Keratinocyte (primary cell): ENCODE data around the gene CSGALNACT2. TPM values are rescaled to one million over a fixed set of nuclear protein-coding genes. Genes with fewer than 3 reads are reported as not detected.

Source experiments
- DNase-seq: peaks from one replicate; pipeline ENCODE4 v3.0.0-alpha.2; 2011; ENCODE audit warnings: low read depth, missing footprints, low spot score
- FAIRE-seq: peaks from 2 replicates; lab custom pipeline; 2011; peaks lifted over from hg19 to GRCh38; lab: Jason Lieb, UNC
- H2AFZ ChIP-seq: 2 replicates; pipeline ENCODE4 v1.6.0; 2012; ENCODE audit warnings: low read length, control low read depth, inconsistent platforms; ENCODE audit not compliant: control insufficient read depth
- H3K27ac ChIP-seq: 2 replicates; pipeline ENCODE4 v1.5.1; 2011; ENCODE audit warnings: low read length; ENCODE audit not compliant: control insufficient read depth, insufficient read depth
- H3K27me3 ChIP-seq: 3 replicates; pipeline ENCODE4 v1.6.0; 2011; ENCODE audit warnings: low read length; ENCODE audit not compliant: control insufficient read depth, insufficient read depth; ENCODE audit errors: extremely low read depth
- H3K36me3 ChIP-seq, 2 experiments: 2 replicates in 1 of 2; 3 replicates in 1 of 2; pipeline ENCODE4 v1.5.1; 2011; ENCODE audit warnings: low read length in 2 of 2, mild to moderate bottlenecking in 1 of 2; ENCODE audit not compliant: control insufficient read depth in 2 of 2, insufficient read depth in 2 of 2; ENCODE audit errors: extremely low read depth in 1 of 2
- H3K4me1 ChIP-seq: 3 replicates; pipeline ENCODE4 v1.5.1; 2011; ENCODE audit warnings: low read length; ENCODE audit not compliant: control insufficient read depth, insufficient read depth; ENCODE audit errors: extremely low read depth
- H3K4me2 ChIP-seq: 3 replicates; pipeline ENCODE4 v1.6.0; 2011; ENCODE audit warnings: low read depth, low read length; ENCODE audit not compliant: control insufficient read depth, insufficient read depth; ENCODE audit errors: extremely low read depth
- H3K4me3 ChIP-seq, 3 experiments: fragments of 200-600 bp in 1 of 3; sonication (generic) in 1 of 3; 2 replicates in 2 of 3; 3 replicates in 1 of 3; pipeline ENCODE4 v1.5.1; 2011 to 2016; ENCODE audit warnings: low read length in 3 of 3, mild to moderate bottlenecking in 3 of 3, control low read depth in 2 of 3, inconsistent platforms in 1 of 3, low read depth in 1 of 3, mixed read lengths in 1 of 3, mixed run types in 1 of 3, moderate library complexity in 1 of 3; ENCODE audit not compliant: control insufficient read depth in 2 of 3, insufficient read depth in 2 of 3; ENCODE audit errors: extremely low read depth in 1 of 3
- H3K79me2 ChIP-seq: 2 replicates; pipeline ENCODE4 v1.6.0; 2012; ENCODE audit warnings: low read length; ENCODE audit not compliant: control insufficient read depth, insufficient read depth
- H3K9ac ChIP-seq: 3 replicates; pipeline ENCODE4 v1.6.0; 2011; ENCODE audit warnings: low read length; ENCODE audit not compliant: control insufficient read depth, insufficient read depth; ENCODE audit errors: extremely low read depth
- H3K9me1 ChIP-seq: 3 replicates; pipeline ENCODE4 v1.6.0; 2011; ENCODE audit warnings: low read length; ENCODE audit not compliant: control insufficient read depth, insufficient read depth; ENCODE audit errors: extremely low read depth
- H3K9me3 ChIP-seq: 2 replicates; pipeline ENCODE4 v1.5.1; 2012; ENCODE audit warnings: low read depth, low read length; ENCODE audit not compliant: control insufficient read depth
- H4K20me1 ChIP-seq: 3 replicates; pipeline ENCODE4 v1.6.0; 2011; ENCODE audit warnings: low read length; ENCODE audit not compliant: control insufficient read depth, insufficient read depth; ENCODE audit errors: extremely low read depth
- EZH2 ChIP-seq: IDR thresholded peaks from one replicate; pipeline ENCODE4 v1.6.1; 2012; ENCODE audit warnings: inconsistent platforms, mild to moderate bottlenecking, low read length, moderate library complexity
- dilution Hi-C: fragments of 300-500 bp; cut with MboI; formaldehyde crosslinking; loops from one replicate; pipeline ENCODE4 v1.7.0; 2020; ENCODE audit warnings: low sequenced_read_pairs; ENCODE audit not compliant: extremely low pct_ligation_motif_present
- polyA plus RNA-seq, 5 experiments: library from polyadenylated mRNA; depleted of rRNA in 3 of 5; stranded (reverse) in 3 of 5; stranded (forward) in 1 of 5; unstranded in 1 of 5; fragments of >200 nt; gene quantifications; 1 replicate in 1 of 5; 2 replicates in 3 of 5; 3 replicates in 1 of 5; pipeline versions ENCODE4 v1.2.1 to v1.2.3, GENCODE V29; 2011 to 2012; ENCODE audit warnings: missing spikeins in 2 of 5, low read depth in 1 of 5, low replicate concordance in 1 of 5
- TF ChIP-seq, protein P1 (sequence below), 3 experiments: IDR thresholded peaks in 1 of 3; conservative IDR thresholded peaks in 1 of 3; optimal IDR thresholded peaks in 1 of 3; 2 replicates in 2 of 3; 3 replicates in 1 of 3; pipeline versions ENCODE3 to v1.5.1; 2011; ENCODE audit warnings: low read length in 3 of 3, mild to moderate bottlenecking in 3 of 3, moderate library complexity in 2 of 3, control low read depth in 1 of 3, inconsistent platforms in 1 of 3; ENCODE audit not compliant: insufficient read depth in 2 of 3; ENCODE audit errors: extremely low read depth in 1 of 3

CSGALNACT2 gene
- polyA plus RNA-seq, 1 donor (not counting 4 experiments of a cell fraction or from before 2014, with no cell fraction given), result 19.7 TPM

- no peak for FAIRE-seq
- dilution Hi-C loops, result no loop called here
Observed at GRCh38 chr10:43119416-43120115, 18.7 kb upstream of the CSGALNACT2 start.

GRCh38 chr10:43120116-43120928 lies 17.9 kb upstream of the CSGALNACT2 start:
- Histone ChIP-seq H3K4me2 (no peak overlapping the region), H3K27ac (no peak overlapping the region), H3K36me3 (no peaks in the 10 kb centered on the region), H3K4me3 (no peak overlapping the region), H3K79me2 (no peaks in the 10 kb centered on the region), H3K4me1 (no peaks in the 10 kb centered on the region), H3K9me1 (no peaks in the 10 kb centered on the region), H3K9ac (no peak overlapping the region), H3K9me3 (no peaks in the 10 kb centered on the region), H4K20me1 (no peaks in the 10 kb centered on the region), H2AFZ (no peak overlapping the region), H3K27me3 (no peaks in the 10 kb centered on the region)
- dilution Hi-C loops, result no loop called here
- FAIRE-seq (no peak), DNase-seq (no peak)
- no peak for TF ChIP-seq EZH2
- TF ChIP-seq, protein P1, sequence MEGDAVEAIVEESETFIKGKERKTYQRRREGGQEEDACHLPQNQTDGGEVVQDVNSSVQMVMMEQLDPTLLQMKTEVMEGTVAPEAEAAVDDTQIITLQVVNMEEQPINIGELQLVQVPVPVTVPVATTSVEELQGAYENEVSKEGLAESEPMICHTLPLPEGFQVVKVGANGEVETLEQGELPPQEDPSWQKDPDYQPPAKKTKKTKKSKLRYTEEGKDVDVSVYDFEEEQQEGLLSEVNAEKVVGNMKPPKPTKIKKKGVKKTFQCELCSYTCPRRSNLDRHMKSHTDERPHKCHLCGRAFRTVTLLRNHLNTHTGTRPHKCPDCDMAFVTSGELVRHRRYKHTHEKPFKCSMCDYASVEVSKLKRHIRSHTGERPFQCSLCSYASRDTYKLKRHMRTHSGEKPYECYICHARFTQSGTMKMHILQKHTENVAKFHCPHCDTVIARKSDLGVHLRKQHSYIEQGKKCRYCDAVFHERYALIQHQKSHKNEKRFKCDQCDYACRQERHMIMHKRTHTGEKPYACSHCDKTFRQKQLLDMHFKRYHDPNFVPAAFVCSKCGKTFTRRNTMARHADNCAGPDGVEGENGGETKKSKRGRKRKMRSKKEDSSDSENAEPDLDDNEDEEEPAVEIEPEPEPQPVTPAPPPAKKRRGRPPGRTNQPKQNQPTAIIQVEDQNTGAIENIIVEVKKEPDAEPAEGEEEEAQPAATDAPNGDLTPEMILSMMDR (optimal IDR thresholded peaks at IDR 0.05 in 1 of 3, IDR thresholded peaks at IDR 0.05 in 1 of 3, conservative IDR thresholded peaks at IDR 0.05 in 1 of 3; ENCODE audit: extremely low read depth in 1 of 3, insufficient read depth in 2 of 3, low read length in 3 of 3), result no peak

More at GRCh38 chr10:43119416-43120115, 18.7 kb upstream of the CSGALNACT2 start:
- H3K4me1 ChIP-seq, result no peaks in the 10 kb centered on the region
- H3K4me2 ChIP-seq, result no peak overlapping the region
- no peak for DNase-seq
- no peaks in the 10 kb centered on the region for H3K9me3 ChIP-seq
- H3K27ac ChIP-seq, result no peak overlapping the region
- H3K9ac ChIP-seq, result no peak overlapping the region
- H3K4me3 ChIP-seq, result no peak overlapping the region
- H3K9me1 ChIP-seq, result no peaks in the 10 kb centered on the region
- H4K20me1 ChIP-seq, result no peaks in the 10 kb centered on the region
- no peak overlapping the region for H2AFZ ChIP-seq
- no peaks in the 10 kb centered on the region for H3K36me3 ChIP-seq
- no peaks in the 10 kb centered on the region for H3K79me2 ChIP-seq
- no peaks in the 10 kb centered on the region for H3K27me3 ChIP-seq
- no peak for TF ChIP-seq EZH2
- TF ChIP-seq, protein P1 (optimal IDR thresholded peaks at IDR 0.05 in 1 of 3, IDR thresholded peaks at IDR 0.05 in 1 of 3, conservative IDR thresholded peaks at IDR 0.05 in 1 of 3; ENCODE audit: extremely low read depth in 1 of 3, insufficient read depth in 2 of 3, low read length in 3 of 3), result no peak
